HG03066 (cell line): ENCODE data around the gene OST4.

Source experiments
- ATAC-seq: cut with Tn5 transposase; IDR thresholded peaks from one replicate; pipeline ENCODE4 v1.9.1; 2021; ENCODE audit warnings: low read depth; ENCODE audit not compliant: unreplicated experiment

The OST4 gene

DNA sequence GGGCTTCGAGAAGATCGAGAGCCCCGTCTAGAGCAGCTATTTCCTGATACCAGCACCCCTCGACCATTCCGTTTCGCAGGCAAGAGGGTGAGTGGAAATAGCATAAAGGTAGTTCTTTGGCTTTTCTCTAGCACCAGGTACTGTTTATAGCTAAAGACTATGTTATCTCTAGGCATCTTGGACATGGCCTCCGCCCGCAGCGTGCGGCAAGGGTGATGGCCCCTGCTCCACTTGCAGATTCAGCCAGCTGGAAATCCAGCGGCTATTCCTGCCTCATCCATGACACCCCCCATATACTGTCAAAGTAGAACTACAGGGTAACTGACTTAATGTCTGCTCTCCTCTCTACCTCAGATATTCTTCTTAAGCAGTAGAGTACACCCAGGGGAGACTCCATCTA is 16.7 kb downstream of the OST4 start:
- no peak for ATAC-seq

DNA sequence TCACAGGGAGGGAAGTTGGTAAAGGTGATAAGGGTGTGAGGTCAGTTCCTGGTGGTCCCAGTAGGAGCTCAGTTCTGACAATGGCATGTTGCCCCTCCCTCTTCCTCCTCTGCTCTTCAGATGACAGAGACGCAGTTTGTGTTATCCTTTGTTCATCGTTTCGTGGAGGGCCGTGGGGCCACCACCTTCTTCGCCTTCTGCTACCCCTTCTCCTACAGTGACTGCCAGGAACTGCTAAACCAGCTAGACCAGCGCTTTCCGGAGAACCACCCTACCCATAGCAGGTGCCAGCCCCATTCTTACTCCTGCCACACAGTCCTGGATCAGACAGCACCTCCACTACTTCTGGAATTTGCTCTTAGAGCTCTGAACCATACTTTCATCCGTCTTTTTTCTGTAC is 17.7 kb downstream of the OST4 start:
- no peak for ATAC-seq

DNA sequence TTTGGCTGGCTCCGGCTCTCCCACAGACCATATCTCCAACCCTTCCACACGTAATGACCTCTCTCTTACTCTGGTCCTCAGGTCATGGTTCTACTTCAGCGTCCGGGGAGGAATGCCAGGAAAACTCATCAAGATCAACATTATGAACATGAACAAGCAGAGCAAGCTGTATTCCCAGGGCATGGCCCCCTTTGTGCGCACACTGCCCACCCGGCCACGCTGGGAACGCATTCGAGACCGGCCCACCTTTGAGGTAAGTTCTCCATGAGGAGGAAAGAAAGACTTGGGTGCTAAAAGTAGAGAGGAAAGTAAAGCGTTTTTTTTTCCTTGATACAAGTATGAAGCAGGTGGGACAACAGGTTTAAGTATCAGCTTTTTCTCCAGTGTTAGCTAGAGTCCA is 18.1 kb downstream of the OST4 start:
- no peak for ATAC-seq

DNA sequence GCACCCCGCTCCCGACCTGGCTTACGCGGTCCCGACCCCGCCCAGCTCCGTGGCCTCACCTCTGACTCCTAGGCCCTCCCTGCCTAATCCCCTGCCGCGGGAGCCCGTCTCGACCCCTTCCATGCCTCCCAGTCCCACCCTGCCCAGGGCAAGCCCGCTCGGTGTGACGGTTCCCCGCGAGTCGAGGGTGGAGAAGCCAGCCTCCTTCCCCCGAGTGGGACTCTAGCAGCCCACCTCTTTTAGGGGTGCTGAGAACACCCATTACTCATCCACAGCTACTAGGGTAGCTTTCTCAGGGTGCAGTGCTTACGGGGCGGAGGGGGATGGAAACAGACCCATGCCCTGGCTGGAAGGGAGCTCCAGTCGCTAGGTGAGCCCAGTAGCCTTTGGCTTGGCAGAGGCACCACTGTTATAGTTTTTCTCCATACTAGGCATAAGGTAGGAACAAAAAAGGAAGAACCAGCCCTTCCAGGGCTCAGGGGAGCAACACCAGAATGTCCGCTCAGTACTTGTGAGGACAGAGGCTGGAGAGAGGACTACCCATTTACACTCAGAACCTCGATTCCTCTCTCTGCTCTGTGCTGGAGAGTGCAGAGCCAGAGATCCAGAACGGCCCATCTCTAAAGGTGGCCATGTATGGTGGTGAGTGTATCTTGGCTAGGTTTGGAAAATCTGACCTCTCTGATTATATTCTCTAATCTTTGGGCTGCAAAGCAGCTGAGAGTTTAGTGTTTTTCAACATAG is 19.4 kb downstream of the OST4 start:
- ATAC-seq, result no peak

DNA sequence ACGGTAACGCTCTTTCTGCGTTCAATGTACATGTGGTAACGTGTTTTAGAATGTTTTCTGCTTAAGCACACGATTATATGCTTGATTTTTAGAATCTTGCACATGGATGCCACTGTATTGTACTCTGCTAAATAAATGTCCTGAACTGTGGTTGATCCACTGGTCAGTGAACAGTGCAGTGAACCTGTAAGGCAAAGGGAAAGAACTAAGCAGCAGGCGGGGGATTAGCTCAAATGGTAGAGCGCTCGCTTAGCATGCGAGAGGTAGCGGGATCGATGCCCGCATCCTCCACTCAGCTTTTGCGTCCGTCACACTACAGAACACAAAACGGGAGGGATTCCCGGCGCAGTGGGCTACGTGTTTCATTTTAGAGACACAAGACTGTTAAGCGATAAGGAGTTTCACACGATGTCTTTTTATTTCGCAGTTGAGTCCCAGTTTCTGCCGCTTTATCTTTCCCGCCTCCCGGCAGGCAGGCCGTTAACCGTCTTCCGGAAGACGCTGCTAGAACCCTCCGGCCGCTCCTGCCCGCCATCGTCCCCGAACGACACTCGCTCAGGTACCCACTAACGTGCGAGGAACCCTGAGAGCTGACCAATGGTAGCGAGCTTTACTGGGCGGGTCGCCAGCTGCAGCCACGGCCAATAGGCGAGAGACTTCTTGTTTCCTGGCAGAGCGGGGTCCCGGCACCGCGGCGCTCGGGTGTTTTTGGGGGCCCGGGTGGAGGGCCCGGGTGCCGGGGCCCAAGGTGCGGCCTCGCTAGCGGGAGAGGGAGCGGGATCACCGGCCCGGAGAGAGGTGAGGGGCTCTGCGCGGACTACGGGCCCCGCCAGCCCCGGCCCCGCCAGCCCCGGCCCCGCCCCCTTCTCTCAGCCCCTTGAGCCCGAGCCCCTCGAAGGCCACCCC is 20.2 kb downstream of the OST4 start, which contains the start of gene AGBL5:
Gene AGBL5, plus strand, starts transcription at position 673 of the 906 bp plus-strand sequence. CDS start 1,291 bp downstream, outside the sequence.
- peak; percentile 72 for ATAC-seq

DNA sequence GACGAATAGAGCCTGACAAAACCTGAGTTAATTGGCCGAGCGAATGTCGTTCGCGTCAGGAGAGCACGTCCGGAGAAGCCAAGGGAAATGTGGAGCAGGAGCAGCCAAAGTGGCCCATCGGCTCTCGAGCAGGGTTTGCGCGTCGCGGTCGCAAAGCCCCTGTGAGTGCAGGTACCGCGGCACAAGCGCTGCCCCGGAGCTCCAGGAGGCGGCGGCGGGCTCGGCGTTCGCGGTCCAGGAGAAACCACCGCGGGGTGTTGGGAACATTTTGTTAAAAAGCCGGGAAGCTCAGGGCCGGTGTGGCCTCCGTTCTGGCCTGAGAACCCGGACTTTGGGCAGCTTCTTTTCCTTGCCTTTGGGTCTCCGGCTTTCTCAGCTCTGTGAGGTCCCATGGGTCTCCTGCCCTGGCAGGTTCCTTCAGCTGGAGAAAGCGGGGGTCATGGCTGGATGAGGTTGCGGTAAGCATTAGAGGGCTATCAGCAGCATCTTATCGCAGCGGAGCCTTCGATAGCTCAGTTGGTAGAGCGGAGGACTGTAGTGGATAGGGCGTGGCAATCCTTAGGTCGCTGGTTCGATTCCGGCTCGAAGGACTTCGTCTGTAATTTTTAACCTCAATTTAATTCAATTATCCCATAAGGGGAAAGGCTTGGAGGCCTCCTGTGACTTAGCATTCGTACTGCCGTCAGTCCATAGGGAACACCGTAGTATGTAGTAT is 21.0 kb downstream of the OST4 start:
- ATAC-seq, result peak; percentile 43

DNA sequence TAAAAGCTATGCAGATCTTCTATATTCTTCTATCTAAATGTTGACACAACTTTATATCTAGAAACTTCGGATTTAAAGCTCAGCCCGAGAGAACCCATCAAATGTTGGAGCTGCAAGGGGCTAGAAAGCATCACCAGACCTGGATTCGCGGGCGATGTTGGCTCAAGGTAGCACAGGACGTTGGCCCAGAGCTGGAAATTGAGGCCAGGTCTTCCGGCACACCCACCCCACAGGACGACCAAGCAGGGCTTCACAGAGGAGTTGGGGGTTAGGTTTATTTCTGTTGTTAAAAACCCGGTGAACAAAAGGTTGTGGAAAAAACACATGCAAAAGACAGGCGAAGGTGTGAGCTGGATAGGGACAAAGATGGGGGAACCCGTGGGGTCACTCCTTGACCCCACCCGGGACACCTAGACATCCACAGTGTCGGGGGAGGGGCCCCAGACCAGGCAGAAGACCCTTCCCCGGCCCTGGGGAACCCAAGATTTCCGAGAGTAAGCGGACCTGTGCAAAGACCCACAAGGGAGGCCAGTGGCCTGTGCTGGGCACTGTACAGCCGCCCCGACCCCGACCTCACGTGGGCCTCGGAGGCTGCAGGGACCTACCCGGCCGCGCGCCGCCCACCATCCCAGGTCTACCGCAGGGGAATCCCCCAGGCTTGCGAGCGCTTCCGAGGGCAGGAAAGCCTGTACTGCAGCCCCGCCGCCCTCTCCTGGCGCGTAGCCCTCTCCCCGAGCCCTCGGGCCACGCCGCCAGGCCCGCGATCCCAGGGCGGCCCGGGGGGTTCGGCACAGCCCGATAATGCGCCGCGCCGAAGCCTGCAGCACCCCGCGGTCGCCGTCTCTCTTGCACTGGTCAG is 21.8 kb downstream of the OST4 start:
- ATAC-seq, result peak; percentile 13

DNA sequence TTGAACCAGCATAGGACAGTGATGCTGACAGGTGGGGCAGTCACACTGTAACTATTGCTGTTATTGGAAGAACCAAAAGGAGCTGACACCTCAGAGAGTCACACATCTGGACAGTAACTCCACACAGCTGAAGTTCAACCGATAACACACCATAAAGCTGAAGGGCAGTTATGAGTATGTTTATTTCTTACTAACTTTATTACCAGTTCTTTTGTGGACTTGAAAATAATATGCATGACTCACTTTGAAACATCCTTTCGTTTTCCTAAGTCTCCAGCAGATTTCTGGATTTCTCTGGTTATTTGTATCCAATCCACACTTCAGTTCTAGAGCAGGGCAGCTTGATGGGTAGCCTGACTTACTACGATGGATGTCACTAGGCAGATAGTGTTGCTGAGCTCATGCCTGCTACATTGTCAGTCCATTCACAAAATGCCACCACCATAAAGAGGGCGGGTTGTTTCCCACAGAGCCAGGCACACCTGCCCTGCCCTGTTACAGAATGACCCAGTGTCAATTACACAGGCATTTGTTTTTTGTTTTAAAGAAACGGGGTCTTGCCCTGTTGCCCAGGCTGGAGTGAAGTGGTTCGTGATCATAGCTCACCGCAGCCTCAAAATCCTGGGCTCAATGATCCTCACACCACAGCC is 28.3 kb downstream of the OST4 start:
- no peak for ATAC-seq

DNA sequence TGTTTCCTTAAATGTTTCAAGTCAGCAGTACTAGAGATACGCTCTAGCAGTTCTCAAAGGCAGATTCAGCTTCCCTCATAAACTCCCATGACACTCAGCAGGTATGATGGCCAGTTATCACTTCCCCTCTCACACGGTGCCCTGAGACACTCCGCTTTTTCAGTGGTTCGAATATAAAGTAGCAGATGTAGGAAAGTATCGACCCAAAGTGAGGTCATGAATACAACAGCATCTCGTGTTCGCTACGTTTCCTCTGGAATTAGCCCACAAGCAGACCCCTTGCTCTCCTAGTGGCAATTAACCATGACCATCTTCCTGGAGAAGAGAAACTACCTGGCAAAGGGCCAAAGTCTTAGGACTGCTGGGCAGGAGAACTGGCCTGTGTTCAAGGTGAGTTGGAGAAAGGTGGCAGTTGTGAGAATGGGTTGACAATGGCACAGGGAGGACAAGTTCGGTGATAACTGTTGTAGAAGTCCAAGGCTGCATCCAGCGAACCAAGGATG is 29.2 kb downstream of the OST4 start:
- ATAC-seq, result peak; percentile 71

DNA sequence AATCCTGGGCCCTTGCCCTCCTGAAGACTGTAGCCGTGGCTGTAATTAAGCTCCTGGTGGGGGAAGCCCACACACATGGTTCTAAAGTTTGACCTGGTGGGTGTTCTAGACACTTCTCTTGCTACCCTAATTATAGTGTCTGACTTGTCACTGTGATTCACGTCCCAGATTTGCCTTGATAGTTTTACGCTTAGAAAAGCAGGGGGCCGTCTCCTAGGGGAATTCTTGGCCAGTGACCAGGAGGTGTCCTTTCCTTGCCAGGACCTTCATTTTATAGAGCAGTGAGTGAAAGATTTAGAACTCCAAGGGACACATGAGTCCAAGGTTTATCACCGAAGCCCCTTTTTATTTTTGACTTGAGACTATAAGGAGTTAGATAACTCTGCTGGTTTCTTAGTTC is 29.7 kb downstream of the OST4 start:
- peak; percentile 31 for ATAC-seq

DNA sequence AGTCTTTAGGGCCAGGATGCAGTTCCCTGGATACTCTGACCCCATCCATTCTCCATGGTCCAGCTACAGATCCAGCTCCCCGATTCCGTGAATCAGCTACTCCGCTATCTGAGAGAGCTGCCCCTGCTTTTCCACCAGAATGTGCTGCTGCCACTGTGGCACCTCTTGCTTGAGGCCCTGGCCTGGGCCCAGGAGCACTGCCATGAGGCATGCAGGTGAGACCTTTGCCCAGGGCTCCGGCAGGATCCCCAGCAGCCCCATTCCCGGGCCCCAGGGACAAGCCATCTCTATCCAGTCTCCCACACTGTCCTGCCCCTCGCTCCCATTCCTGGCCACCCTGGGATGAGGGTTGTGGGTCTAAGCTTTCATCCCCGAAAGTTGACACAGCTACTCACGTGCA is 31.2 kb downstream of the OST4 start:
- ATAC-seq, result no peak

DNA sequence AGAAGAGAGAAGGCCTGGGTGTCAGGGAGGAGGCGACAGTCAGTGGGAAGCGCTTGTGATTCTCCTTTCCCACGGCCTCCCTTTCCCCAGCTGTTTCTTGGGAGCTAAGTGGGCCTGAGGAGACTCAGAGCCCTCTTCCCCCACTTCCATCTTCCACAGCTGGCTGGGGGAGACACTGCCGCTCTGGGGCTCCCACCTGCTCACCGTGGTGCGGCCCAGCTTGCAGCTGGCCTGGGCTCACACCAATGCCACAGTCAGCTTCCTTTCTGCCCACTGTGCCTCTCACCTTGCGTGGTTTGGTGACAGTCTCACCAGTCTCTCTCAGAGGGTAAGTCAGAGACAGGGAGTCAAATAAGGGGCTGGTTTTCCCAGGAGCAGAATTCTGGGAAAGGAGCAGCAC is 31.6 kb downstream of the OST4 start:
- ATAC-seq, result no peak

DNA sequence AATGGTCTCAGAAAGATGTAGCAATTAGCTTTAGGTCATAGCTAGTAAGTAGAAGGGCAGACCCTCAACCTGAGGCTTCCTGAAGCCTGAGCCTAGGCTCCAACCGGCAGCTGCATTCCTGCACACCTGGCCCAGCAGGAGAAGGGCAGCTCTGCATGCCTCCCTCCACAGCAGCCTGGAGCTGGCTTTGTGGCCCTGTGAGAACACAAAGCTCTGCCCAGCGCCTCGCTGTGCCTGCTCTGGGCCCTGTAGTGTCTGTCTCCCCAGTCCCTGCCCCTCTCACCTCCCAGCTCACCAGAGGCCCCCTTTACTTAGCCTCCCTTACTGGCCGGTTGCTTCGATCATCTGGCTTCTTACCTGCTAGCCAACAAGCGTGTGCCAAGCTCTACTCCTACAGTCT is 32.0 kb downstream of the OST4 start:
- no peak for ATAC-seq

DNA sequence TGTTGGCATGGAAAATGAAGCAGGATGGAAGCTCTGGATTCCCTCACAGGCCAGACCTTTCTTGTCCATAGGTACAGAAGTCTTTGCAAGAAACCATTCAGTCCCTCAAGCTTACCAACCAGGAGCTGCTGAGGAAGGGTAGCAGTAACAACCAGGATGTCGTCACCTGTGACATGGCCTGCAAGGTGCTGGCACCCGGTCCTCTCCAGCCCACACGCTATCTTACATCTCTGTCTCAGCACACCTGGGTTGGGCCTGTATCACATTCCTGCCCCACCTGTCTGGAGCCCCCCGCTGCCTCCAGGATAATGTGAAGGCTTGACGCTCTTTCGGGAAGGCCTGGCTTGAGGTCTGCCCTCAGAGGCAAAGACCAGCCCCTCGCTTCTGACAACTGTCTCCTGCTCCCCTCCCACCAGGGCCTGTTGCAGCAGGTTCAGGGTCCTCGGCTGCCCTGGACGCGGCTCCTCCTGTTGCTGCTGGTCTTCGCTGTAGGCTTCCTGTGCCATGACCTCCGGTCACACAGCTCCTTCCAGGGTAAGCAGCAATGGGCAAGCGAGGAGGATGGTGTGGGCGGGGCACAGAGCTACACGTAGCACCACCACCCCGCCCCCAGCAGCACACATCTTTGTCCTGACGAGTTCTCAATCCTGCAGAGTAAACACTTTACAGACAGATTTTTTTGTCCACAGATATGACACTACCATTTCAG is 32.7 kb downstream of the OST4 start:
- no peak for ATAC-seq

DNA sequence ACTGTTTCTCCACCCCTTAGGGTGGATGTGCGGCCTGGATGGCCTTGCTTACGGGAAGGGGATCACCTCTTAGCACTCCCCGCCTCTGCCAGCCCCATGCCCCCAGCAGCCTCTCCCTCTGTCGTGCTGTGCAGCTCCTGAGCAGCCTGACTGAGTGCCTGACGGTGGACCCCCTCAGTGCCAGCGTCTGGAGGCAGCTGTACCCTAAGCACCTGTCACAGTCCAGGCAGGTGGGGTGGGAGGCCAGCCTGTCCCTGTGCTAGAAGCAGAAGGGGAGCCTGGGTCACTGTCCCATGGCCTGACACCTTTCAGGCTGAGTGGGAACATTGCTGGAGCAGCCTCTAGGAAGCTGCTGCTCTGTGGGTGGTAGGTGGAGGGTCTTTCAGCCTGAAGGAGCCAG is 33.4 kb downstream of the OST4 start:
- ATAC-seq, result no peak

DNA sequence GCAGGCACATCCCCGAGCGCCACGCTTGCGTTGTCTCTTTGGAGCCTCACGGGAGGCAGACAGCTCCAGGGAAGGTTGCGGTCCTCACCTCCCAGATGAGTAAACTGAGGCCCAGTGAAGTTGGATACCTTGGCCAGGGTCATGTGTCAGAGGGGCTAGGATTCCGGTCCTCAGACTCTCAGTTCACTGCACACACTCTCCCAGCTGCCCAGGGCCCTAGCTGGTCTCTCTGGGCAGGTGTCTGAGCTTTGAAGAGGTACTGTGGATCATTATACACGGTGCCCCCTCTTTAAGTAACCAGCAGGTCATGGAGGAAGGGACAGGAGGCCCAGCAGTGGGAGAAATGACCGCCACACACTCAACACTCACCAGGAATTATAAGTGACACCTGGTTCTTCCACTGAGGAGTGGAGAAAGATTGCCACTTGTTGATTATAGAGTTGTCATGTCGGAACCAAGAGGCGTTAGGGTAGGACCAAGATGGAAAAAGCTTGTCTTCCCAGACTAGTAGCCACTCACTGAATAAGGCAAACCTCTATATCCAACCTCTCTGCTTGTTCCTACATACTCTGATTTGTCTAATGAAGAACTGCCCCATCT is 38.1 kb downstream of the OST4 start:
- no peak for ATAC-seq

DNA sequence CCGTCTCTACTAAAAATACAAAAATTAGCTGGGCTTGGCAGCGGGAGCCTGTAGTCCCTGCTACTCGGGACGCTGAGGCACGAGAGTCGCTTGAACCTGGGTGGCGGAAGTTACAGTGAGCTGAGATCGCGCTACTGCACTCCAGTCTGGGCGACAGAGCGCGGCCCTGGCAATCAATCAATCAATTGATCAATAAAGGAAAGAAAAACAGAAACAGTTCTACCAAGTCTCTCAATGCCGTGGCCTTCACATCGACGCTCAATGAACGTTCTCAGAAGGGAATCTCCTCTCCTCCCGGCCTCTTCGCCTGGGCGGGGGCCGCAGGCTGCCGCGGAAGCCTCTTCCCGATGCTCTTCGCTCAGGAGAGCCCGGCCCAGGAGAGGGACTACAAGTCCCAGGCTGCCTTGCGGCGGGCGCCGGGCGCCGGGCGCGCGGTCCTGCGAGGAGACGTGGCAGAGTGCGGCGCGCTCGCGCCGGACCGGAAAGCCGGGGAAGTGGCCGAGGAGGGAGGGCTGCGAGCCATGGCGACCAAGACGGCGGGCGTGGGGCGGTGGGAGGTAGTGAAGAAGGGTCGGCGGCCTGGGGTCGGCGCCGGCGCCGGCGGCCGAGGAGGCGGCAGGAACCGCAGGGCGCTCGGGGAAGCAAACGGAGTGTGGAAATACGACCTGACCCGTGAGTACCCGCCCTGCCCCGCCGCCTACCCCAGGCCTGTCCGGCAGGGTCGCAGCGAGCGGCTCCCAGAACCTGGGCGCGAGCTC is 38.8 kb downstream of the OST4 start, which contains the start of gene TMEM214:
Gene TMEM214, plus strand, starts transcription at position 471 of the 758 bp plus-strand sequence. Its CDS starts 51 bp downstream, at position 522.
- peak; percentile 92 for ATAC-seq

DNA sequence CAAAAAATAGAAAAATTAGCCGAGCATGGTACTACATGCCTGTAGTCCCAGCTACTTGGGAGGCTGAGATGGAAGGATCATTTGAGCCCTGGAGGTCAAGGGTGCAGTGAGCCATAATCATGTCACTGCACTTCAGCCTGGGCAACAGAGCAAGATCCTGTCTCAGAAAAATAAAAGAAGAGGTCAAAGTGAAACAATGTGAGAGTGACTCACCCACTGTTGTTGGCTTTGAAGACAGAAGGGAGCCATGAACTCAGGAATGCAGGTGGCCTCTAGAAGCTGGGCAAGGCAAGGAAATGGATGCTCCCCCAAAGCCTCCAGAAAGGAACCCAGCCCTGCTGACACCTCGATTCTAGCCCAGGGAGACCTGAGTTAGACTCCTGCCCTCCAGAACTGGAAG is 42.4 kb downstream of the OST4 start:
- ATAC-seq, result no peak
